NCI-H2107 (cell line): ENCODE results near the gene EVI2A.

Experiments used
- DNase-seq: peaks from one replicate; lab custom pipeline; 2025; lab: John Stamatoyannopoulos, UW

Gene EVI2A

DNA sequence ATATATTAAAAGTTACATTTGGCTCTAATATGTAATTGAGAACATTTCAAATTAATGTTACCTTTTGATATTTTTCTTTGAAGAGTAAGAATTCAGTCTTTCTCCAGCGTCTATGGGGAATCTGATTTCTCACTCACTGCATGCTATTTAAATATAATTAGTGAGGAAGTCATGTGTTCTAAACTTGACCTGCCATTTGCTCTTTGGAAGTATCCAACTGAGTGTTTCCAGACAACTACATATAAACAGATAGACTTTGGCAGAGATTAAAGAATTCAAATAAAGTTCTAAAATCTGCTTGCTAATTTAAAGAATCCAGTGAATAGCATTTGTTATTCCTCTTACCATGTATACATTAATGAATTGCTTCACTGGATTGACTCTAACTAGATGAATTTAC is 47.9 kb downstream of the EVI2A start:
- DNase-seq = no peak

DNA sequence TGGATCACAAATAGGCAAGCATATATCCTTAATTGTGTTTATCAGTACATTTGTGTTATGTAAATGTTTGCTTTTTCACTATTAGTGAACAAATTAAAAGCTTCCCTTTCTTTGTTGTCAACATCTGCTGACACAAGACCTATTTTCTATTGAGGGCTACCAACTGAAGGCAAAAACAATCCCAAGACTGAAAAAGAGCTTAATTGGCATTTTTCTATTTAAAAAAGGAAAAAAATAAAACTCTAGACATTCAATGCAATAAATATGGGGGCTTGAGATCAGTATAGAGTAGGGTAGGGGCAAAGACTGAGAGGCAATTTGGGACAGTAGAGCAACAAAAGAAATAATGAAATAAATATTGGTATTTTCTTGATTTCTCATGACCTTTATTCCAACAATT is 48.6 kb downstream of the EVI2A start:
- no peak for DNase-seq

- no peak for DNase-seq
These were observed 49.2 kb downstream of the EVI2A start for GRCh38 chr17:31272236-31272635.

GRCh38 chr17:31269578-31269983 is 51.8 kb downstream of the EVI2A start:
- DNase-seq = no peak

DNA sequence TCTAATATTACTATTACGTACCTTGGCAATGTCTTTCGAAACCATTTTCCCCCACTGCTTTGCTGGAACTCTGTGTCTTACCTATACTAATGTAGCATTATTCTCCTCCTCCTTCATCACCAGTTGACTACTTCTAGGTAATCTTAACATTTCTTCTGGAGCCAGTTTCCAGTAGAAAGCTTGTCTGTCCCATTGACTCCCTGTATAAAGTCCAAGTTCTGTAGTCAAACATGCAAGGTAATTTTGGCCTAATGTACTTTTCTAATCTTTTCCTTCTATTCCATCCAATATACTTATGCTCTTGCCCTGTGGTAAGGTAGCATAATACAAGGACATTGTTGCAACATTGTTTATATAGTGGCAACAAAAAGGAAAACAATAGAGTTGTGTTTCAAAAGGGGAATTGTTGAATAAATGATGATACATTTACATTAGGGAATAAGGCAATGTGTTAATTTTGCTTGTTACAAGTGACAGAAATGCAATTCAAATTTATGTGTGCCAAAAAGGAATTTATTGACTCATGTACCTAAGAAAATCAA is 52.3 kb downstream of the EVI2A start:
- no peak for DNase-seq
